GM23338 (cell line): ENCODE data around the gene FOXM1. TPM values are rescaled to one million over a fixed set of nuclear protein-coding genes. Genes with fewer than 3 reads are reported as not detected.

Source experiments
- ATAC-seq: fragments of 200-7000 bp; cut with Tn5 transposase; 3 replicates; pipeline ENCODE4 v1.9.1; 2020
- DNase-seq: peaks from one replicate; pipeline ENCODE4 v3.0.0-alpha.2; 2015; ENCODE audit warnings: low spot score
- H2AFZ ChIP-seq: fragments of 200-600 bp; sonication (generic); 2 replicates; pipeline ENCODE4 v1.8.0; 2016; ENCODE audit warnings: antibody characterized with exemption, mild to moderate bottlenecking, moderate library complexity
- H3F3A ChIP-seq: fragments of 200-600 bp; sonication (generic); replicated peaks from 2 replicates; pipeline ENCODE4 v1.8.0; 2017; ENCODE audit warnings: antibody characterized with exemption, mixed run types, low read depth
- H3K27ac ChIP-seq: fragments of 200-600 bp; sonication (generic); 2 replicates; pipeline ENCODE4 v1.6.1; 2016; ENCODE audit warnings: low read depth
- H3K27me3 ChIP-seq: fragments of 200-600 bp; sonication (generic); 2 replicates; pipeline ENCODE4 v1.8.0; 2016; ENCODE audit warnings: mild to moderate bottlenecking, mixed run types, moderate library complexity; ENCODE audit not compliant: insufficient read depth
- H3K36me3 ChIP-seq: fragments of 200-600 bp; sonication (generic); 2 replicates; pipeline ENCODE4 v1.8.0; 2016; ENCODE audit warnings: mild to moderate bottlenecking; ENCODE audit not compliant: insufficient read depth
- H3K4me1 ChIP-seq: fragments of 200-600 bp; sonication (generic); 2 replicates; pipeline ENCODE4 v1.8.0; 2016; ENCODE audit warnings: mild to moderate bottlenecking, moderate library complexity; ENCODE audit not compliant: insufficient read depth
- H3K4me2 ChIP-seq: fragments of 200-600 bp; sonication (generic); 2 replicates; pipeline ENCODE4 v1.7.1; 2017; ENCODE audit warnings: mixed run types
- H3K4me3 ChIP-seq: fragments of 200-600 bp; sonication (generic); 2 replicates; pipeline ENCODE4 v1.6.1; 2016; ENCODE audit warnings: mixed run types
- H3K79me2 ChIP-seq: fragments of 200-600 bp; sonication (generic); replicated peaks from 2 replicates; pipeline ENCODE4 v1.8.0; 2017; ENCODE audit warnings: mild to moderate bottlenecking; ENCODE audit not compliant: insufficient read depth
- H3K9me2 ChIP-seq: fragments of 200-600 bp; sonication (generic); 2 replicates; pipeline ENCODE4 v1.8.0; 2017; ENCODE audit not compliant: insufficient read depth
- H4K20me1 ChIP-seq: fragments of 200-600 bp; sonication (generic); replicated peaks from 2 replicates; pipeline ENCODE4 v1.8.0; 2017; ENCODE audit warnings: mild to moderate bottlenecking; ENCODE audit not compliant: insufficient read depth
- H3K27ac Mint-ChIP-seq: 2 replicates; pipeline ENCODE4 v1.8.0; 2020; ENCODE audit warnings: inconsistent platforms, mild to moderate bottlenecking, moderate library complexity, mixed read lengths
- H3K27me3 Mint-ChIP-seq: 3 replicates; pipeline ENCODE4 v1.8.0; 2022; ENCODE audit warnings: low read depth, mild to moderate bottlenecking, moderate library complexity, mixed read lengths, inconsistent platforms; ENCODE audit not compliant: insufficient read depth, poor library complexity
- H3K36me3 Mint-ChIP-seq: 3 replicates; pipeline ENCODE4 v1.8.0; 2021; ENCODE audit warnings: low read depth, mild to moderate bottlenecking, inconsistent platforms, moderate library complexity, mixed read lengths
- H3K4me1 Mint-ChIP-seq: 3 replicates; pipeline ENCODE4 v1.8.0; 2020; ENCODE audit warnings: mild to moderate bottlenecking, inconsistent platforms, mixed read lengths
- H3K4me3 Mint-ChIP-seq: 3 replicates; pipeline ENCODE4 v1.8.0; 2021; ENCODE audit warnings: moderate library complexity, mild to moderate bottlenecking, inconsistent platforms, mixed read lengths
- H3K9me3 Mint-ChIP-seq: 3 replicates; pipeline ENCODE4 v1.8.0; 2020; ENCODE audit warnings: moderate library complexity, mild to moderate bottlenecking, inconsistent platforms, mixed read lengths
- CTCF ChIP-seq, 2 experiments: fragments of 200-600 bp in 1 of 2; sonication (generic) in 1 of 2; conservative IDR thresholded peaks; 2 replicates each; pipeline versions ENCODE4 v1.5.1 to v1.6.1; 2016 to 2017; ENCODE audit warnings: antibody characterized with exemption in 2 of 2, low read depth in 2 of 2, mild to moderate bottlenecking in 2 of 2, moderate library complexity in 1 of 2
- ETS1 ChIP-seq: IDR thresholded peaks from 2 replicates; pipeline ENCODE4 v1.6.1; 2016; ENCODE audit warnings: antibody characterized with exemption
- EZH2 ChIP-seq: fragments of 200-600 bp; sonication (generic); IDR thresholded peaks from one replicate; pipeline ENCODE4 v1.8.0; 2017; ENCODE audit warnings: antibody characterized with exemption, mild to moderate bottlenecking, low read depth; ENCODE audit not compliant: unreplicated experiment
- EZH2phosphoT487 ChIP-seq: fragments of 200-600 bp; sonication (generic); IDR thresholded peaks from one replicate; pipeline ENCODE4 v1.8.1; 2018; ENCODE audit warnings: antibody characterized with exemption; ENCODE audit not compliant: unreplicated experiment
- JUNB ChIP-seq: IDR thresholded peaks from one replicate; pipeline ENCODE4 v1.6.1; 2016; ENCODE audit warnings: antibody characterized with exemption; ENCODE audit not compliant: unreplicated experiment
- REST ChIP-seq: IDR thresholded peaks from one replicate; pipeline ENCODE4 v1.6.1; 2018; ENCODE audit warnings: antibody characterized with exemption; ENCODE audit not compliant: unreplicated experiment
- ZNF114 ChIP-seq: fragments of 250-450 bp; sonication (Bioruptor Pico); IDR thresholded peaks from 2 replicates; pipeline ENCODE4 v1.5.0; 2020; ENCODE audit warnings: mild to moderate bottlenecking, moderate library complexity
- ZNF462 ChIP-seq: fragments of 250-450 bp; sonication (Bioruptor Pico); IDR thresholded peaks from 2 replicates; pipeline ENCODE4 v1.5.0; 2020; ENCODE audit warnings: mild to moderate bottlenecking, moderate library complexity
- polyA plus RNA-seq: library from polyadenylated mRNA; unstranded; fragments of >200 nt; fragmentation: Nextera tagmentation; extraction: Ambion mirVana; gene quantifications from 2 replicates; pipeline ENCODE4 v1.2.1, GENCODE V29; 2016
- total RNA-seq: library from RNA; depleted of rRNA; stranded (reverse); fragments of >200 nt; shearing (Covaris generic); gene quantifications from 2 replicates; pipeline ENCODE4 v1.2.3, GENCODE V29; 2014

Gene FOXM1
- total and polyA plus RNA-seq, 2 experiments from 2014 or later = 31.0 to 98.1 TPM

- peaks cover 3% of the 10 kb centered on the region; the same call in 1 of the 3 replicates for H3K9me3 Mint-ChIP-seq
- Histone ChIP-seq H4K20me1 (peaks cover 6% of the 10 kb centered on the region; the same call in 1 of the 2 replicates), H3K4me1 (peaks cover 3% of the 10 kb centered on the region), H3K4me3 (no peak overlapping the region), H3K27ac (0 out of 2 replicates have a peak overlapping the region, but pooled peaks have one; percentile 45), H3K36me3 (peaks cover 10% of the 10 kb centered on the region; the same call in 1 of the 2 replicates), H3K27me3 (no peaks in the 10 kb centered on the region), H2AFZ (no peak overlapping the region), H3K4me2 (no peak overlapping the region), H3K9me2 (no peaks in the 10 kb centered on the region), H3F3A (peaks cover 18% of the 10 kb centered on the region), H3K79me2 (peaks cover 30% of the 10 kb centered on the region)
- TF ChIP-seq EZH2phosphoT487 (no peak), EZH2 (no peak)
- peaks cover 16% of the 10 kb centered on the region for H3K4me1 Mint-ChIP-seq
- no peak for DNase-seq
- no peak overlapping the region for H3K27ac Mint-ChIP-seq
- peaks cover 19% of the 10 kb centered on the region for H3K27me3 Mint-ChIP-seq
- peaks cover 13% of the 10 kb centered on the region for H3K36me3 Mint-ChIP-seq
- no peak for ATAC-seq
- no peak overlapping the region for H3K4me3 Mint-ChIP-seq
Observed at GRCh38 chr12:2893007-2893406, 16.0 kb upstream of the FOXM1 start.

- Mint-ChIP-seq H3K27me3 (peaks cover 19% of the 10 kb centered on the region), H3K9me3 (peaks cover 3% of the 10 kb centered on the region; the same call in 1 of the 3 replicates), H3K4me1 (peaks cover 16% of the 10 kb centered on the region), H3K36me3 (peaks cover 21% of the 10 kb centered on the region), H3K4me3 (peak overlapping the region; percentile 91), H3K27ac (no peak overlapping the region)
- no peak overlapping the region for H3K27ac ChIP-seq
- no peaks in the 10 kb centered on the region for H3K27me3 ChIP-seq
- H3K9me2 ChIP-seq = no peaks in the 10 kb centered on the region
- H3K79me2 ChIP-seq = peaks cover 29% of the 10 kb centered on the region
- peaks cover 16% of the 10 kb centered on the region; the same call in 1 of the 2 replicates for H3K36me3 ChIP-seq
- no peak for ATAC-seq
- 0 out of 2 replicates have a peak overlapping the region, but pooled peaks have one; percentile 90 for H3K4me3 ChIP-seq
- H2AFZ ChIP-seq = no peak overlapping the region
- no peak for DNase-seq
- H3K4me2 ChIP-seq = peak overlapping the region; percentile 90; the same call in 1 of the 2 replicates
- peaks cover 3% of the 10 kb centered on the region for H3K4me1 ChIP-seq
- peaks cover 10% of the 10 kb centered on the region; the same call in 1 of the 2 replicates for H4K20me1 ChIP-seq
- H3F3A ChIP-seq = peaks cover 21% of the 10 kb centered on the region
- TF ChIP-seq ZNF114 (CRISPR knock-in tag) (no peak), REST (no peak), EZH2phosphoT487 (no peak), CTCF (conservative IDR thresholded peaks at IDR 0.05; ENCODE audit: low read depth in 2 of 2) (no peak), ZNF462 (CRISPR knock-in tag) (no peak), JUNB (no peak), ETS1 (no peak)
Observed at GRCh38 chr12:2892246-2892645, 15.3 kb upstream of the FOXM1 start.
